Renal pelvis (tissue), 12 donors: ENCODE measurements around the gene TEX13C. TPM values are rescaled to one million over a fixed set of nuclear protein-coding genes. Genes with fewer than 3 reads are reported as not detected.
"Not testable (repeated sequence)": the region's sequence is repeated elsewhere in the genome, so short reads cannot be mapped to it uniquely, and the experiment has no call there.

Source experiments
- DNase-seq: peaks from one replicate; pipeline ENCODE4 v3.0.0-alpha.2; 2013
- long read RNA-seq, 16 experiments: transcript quantifications; one replicate each; lab custom pipeline, GENCODE V29; 2026
- polyA plus RNA-seq, 3 donors: library from polyadenylated mRNA; unstranded; fragments of 120-200 nt; gene quantifications; one replicate each; pipeline ENCODE4 v1.2.1, GENCODE V29; 2013; ENCODE audit not compliant: insufficient read length in 3 of 3

The TEX13C gene
- under 1 TPM in 1 of 3 donors, not detected in 2; 0.04 TPM for polyA plus RNA-seq
- long read RNA-seq, donor 1, result 0 reads
- long read RNA-seq, donor 2, result 0 reads
- long read RNA-seq, donor 3, result 0 reads
- long read RNA-seq, donor 4, result 0 reads
- long read RNA-seq, donor 5, full-length matches to known transcripts, result 1 of 1 reads
- long read RNA-seq, donor 5, partial matches to known transcripts, result 0 of 1 reads
- long read RNA-seq, donor 5, other reads (novel, unspliced or antisense), result 0 of 1 reads
- long read RNA-seq, donor 6, result 0 reads
- long read RNA-seq, donor 7, full-length matches to known transcripts, result 1 of 1 reads
- long read RNA-seq, donor 7, partial matches to known transcripts, result 0 of 1 reads
- long read RNA-seq, donor 7, other reads (novel, unspliced or antisense), result 0 of 1 reads
- long read RNA-seq, donor 8, full-length matches to known transcripts, result 1 of 1 reads
- long read RNA-seq, donor 8, partial matches to known transcripts, result 0 of 1 reads
- long read RNA-seq, donor 8, other reads (novel, unspliced or antisense), result 0 of 1 reads
- long read RNA-seq, donor 9, result 0 reads
- long read RNA-seq, donor 10, result 0 reads
- long read RNA-seq, donor 11, full-length matches to known transcripts, result 1 of 1 reads
- long read RNA-seq, donor 11, partial matches to known transcripts, result 0 of 1 reads
- long read RNA-seq, donor 11, other reads (novel, unspliced or antisense), result 0 of 1 reads
- long read RNA-seq, donor 12, result 0 reads
- long read RNA-seq, donor 13, result 0 reads
- long read RNA-seq, donor 14, full-length matches to known transcripts, result 2 of 2 reads
- long read RNA-seq, donor 14, partial matches to known transcripts, result 0 of 2 reads
- long read RNA-seq, donor 14, other reads (novel, unspliced or antisense), result 0 of 2 reads
- long read RNA-seq, donor 15, result 0 reads
- long read RNA-seq, donor 16, result 0 reads

- no peak for DNase-seq
These were observed at the start of gene TEX13C for GRCh38 chrX:125319646-125320521. TSS of gene TEX13C (plus strand) at chrX:125319871. CDS start at chrX:125320120, 249 bp downstream.

DNA sequence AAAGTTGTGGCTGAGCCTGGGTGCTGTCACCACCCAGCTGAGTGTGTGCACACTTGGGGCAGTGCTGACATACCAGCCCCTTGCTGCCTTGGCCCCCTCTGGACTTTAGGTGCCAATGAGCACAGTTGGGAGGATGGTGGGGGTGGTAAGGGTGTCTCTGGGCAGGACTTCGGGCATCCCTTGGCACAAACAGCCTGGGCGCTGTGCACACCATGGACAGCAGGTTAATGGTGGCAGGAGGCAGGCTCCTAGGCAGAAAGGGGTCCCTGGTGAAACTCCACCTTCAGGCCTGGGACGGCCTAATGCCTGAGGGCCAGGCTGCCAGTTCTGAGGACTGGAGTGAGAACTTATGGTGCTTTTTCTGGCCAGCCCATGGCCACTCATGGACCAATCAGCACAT, 32.4 kb upstream of the TEX13C start:
- DNase-seq, result no peak

DNA sequence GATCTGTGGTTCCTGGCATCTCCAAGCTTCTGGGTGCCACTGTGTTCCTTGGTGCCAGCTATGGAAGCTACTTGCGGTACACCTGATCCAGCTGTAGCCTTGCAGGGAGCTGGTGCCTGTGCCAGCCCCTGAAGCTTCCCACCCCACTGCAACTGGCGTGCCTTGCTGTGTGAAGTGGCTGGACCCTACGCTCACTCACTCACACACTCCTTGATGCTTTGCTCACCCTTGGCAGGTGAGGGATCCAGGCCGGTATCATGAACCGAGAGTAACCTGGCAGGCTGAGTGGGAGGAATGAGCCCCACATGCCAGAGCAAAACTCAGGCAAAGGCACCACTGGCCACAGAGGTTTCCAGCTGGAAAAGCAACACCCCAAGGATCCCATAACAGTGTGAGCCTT, 31.3 kb upstream of the TEX13C start:
- DNase-seq, result no peak

DNA sequence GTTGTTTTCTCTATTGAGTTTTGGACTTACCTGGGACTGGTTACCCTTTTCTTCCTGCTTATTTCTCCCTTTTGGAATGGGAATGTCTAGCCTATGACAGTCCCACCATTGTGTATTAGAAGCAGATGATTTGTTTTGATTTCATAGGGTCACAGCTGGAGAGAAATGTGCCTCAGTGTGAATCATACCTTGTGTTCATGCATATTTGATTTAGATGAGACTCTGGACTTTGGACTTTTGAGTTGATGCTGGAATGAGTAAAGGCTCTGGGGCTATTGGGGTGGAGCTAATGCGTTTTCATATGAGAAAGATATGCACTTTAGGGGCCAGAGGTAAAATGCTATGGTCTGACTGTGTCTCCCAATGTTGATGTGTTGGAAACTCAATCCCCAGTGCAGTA, 30.5 kb upstream of the TEX13C start:
- DNase-seq, result no peak

DNA sequence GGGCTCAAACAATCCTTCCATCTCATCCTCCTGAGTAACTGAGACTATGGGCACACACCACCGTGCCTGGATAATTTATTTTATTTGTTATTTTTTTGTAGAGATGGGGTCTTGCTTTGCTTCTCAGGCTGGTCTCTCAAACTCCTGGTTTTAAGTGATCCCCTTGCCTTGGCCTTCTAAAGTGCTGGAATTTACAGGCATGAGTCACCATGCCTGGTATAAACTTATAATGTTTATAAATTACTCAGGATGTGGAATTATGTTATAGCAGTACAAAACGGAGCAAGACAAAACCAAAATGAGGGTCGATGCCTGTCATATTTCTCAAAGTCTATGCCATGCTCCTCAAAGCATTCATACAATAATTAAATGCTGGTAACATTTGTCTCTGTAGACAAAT, 29.8 kb upstream of the TEX13C start:
- DNase-seq, result no peak

GRCh38 chrX:125291124-125291523, 28.5 kb upstream of the TEX13C start:
- no peak for DNase-seq

DNA sequence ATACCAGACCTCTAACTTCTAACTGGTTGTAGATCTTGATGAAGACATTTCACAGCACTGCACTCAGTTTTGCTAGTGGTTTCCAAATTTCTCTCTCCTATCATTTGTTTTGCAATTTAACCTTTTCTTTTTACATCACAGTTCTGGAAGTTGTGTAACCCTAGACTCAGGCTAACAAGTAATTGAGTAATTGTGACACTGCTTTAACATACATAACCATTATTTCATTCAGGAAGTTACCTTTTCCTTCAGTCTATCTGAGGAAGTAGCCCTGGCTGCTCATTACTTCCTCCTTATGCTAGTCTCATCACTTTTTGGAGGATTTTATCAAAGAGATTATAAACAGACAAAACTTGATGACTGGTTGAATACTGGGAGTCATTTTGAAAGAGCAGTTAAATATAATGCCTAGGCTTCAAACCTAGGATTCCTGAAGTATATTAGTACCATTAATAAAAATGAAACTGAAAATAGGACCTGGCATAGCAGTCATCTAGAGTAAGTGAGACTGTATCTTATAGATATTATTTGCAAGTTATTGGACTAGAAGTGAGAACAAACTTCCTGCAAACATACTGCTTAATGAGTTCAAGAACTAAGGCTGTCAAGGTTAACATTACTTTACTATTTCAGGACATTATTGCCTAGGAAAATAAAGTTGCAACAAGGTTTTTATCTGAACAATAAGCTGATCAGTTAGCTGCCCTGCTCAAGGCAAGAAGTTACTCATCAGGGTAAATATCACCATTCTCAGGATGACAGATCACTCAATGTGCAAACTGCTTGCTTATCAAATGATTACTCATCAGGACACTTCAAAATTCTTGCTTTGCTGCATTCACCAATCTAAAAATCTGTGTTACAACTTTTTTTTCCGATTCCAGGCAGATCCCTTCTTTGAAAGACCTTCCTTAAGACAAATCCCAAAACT, 25.6 kb upstream of the TEX13C start:
- DNase-seq, result no peak

- DNase-seq, result no peak
These were observed 24.3 kb upstream of the TEX13C start for GRCh38 chrX:125295337-125295736.

DNA sequence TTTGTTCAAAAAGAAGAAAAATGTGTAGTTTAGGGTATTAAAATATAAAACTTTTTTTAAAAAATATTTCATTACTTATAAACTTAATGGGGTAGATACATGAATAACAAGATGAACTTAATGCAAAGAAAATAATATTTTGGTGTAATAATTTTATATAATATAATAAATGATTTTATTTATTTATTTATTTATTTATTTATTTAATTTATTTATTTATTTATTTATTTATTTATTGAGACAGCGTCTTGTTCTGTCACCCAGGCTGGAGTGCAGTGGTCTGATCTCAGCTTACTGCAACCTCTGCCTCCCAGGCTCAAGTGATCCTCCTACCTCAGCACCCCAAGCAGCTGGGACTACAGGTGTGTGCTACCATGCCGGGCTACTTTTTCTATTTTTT, 20.8 kb upstream of the TEX13C start:
- DNase-seq, result no peak

GRCh38 chrX:125306335-125306866, 13.3 kb upstream of the TEX13C start:
- DNase-seq, result no peak

GRCh38 chrX:125308653-125309052, 11.0 kb upstream of the TEX13C start:
- DNase-seq, result no peak

- DNase-seq, result not testable (repeated sequence)
These were observed 505 bp upstream of the TEX13C start for GRCh38 chrX:125319166-125319565.

GRCh38 chrX:125322431-125322830, 2.8 kb downstream of the TEX13C start:
- no peak for DNase-seq

DNA sequence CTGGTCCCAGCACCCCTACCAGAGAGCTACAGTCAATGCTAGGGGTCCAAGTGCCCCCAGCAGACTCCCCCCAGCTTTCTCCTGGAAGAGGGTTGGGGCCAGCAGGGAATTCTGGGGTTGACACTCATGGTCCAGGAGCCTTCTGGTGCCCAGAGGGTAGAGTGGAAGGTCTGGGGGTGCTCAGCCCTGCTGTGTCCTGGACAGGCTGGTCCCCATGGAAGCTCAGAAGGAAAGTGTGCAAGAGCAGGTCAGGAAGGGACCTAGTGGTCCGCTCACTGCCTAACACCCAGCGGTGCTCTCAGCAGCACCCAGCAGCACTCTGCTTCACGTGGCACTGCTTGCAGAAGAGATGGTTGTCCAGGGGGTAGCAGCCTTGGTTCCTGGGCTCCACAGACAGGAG, 6.9 kb downstream of the TEX13C start:
- no peak for DNase-seq

DNA sequence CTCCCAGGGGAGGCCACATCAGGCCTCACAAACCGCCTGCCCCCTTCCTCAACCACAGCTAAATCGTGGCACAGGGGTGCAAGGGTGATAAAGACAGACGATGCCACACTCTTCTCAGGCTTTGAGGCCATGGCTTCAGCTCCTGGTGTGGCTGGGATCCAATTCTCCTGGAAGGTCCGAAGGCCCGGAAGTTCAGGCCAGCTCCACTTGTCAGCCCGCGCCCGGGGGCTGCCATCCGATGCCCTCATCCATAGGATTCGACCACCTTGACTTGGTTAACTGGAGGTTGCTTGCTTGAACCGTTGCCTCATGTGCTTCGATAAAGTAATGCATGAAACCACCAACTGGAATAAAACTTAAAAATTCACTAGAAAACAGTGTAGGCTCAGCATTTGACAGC, 8.2 kb downstream of the TEX13C start:
- no peak for DNase-seq

DNA sequence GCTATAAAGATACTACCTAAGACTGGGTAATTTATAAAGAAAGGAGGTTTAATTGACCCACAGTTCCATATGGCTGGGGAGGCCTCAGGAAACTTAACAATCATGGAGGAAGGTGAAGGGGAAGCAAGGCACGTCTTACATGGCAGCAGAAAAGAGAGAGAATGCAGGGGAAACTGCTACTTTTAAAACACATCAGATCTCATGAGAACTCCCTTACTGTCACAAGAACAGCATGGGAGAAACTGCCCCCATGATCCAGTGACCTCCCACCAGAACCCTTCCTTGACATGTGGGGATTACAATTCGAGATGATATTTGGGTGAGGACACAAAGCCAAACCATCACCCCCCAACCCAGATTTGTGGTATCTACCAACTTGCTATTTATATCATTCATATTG, 13.9 kb downstream of the TEX13C start:
- no peak for DNase-seq

- no peak for DNase-seq
These were observed 20.8 kb downstream of the TEX13C start for GRCh38 chrX:125340490-125340889.

GRCh38 chrX:125374169-125374568, 54.5 kb downstream of the TEX13C start:
- DNase-seq, result no peak
